Measurements from ENCODE around the gene RIGI. TPM values are rescaled to one million over a fixed set of nuclear protein-coding genes. Genes with fewer than 3 reads are reported as not detected.
A peak's percentile ranks its signal among the peaks of the same experiment; 100 is the strongest.

The RIGI gene
- total and polyA plus RNA-seq, 2 of the 13 experiments (the other 11 are each of a cell fraction or from before 2014, with no cell fraction given) = 3.0 to 8.2 TPM

DNA sequence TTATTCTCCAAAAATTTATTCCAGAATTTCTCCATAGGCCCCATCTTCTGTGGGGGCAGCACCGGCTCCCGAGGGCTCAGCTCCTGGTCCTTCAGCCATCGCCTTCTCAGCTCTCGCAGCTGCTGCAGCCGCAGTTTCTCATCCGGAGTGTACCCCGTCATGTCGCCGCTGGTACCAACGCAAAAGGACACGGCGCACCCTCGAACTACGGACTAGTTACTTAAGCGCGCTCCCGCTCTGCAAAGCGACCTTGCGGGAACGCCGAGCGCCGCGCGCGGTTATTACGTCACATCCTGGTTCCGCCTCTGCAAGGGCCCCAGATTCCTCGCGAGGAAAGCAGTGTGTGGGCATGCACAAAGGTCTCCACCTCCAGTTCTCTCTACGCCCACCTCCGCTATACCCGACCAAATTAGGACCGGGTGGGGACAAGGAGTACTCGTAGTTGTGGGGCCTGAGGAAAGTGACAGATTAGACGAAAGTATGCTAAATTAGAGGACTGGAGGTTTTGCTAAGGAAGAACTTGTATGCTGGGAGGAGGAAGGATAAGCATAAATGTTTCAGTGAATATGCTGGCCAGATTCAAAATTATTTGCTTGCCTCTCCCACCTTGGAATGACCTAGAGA is 47.0 kb upstream of the RIGI start, which contains the start of gene NDUFB6 (continued):
- TF ChIP-seq, protein P1, sequence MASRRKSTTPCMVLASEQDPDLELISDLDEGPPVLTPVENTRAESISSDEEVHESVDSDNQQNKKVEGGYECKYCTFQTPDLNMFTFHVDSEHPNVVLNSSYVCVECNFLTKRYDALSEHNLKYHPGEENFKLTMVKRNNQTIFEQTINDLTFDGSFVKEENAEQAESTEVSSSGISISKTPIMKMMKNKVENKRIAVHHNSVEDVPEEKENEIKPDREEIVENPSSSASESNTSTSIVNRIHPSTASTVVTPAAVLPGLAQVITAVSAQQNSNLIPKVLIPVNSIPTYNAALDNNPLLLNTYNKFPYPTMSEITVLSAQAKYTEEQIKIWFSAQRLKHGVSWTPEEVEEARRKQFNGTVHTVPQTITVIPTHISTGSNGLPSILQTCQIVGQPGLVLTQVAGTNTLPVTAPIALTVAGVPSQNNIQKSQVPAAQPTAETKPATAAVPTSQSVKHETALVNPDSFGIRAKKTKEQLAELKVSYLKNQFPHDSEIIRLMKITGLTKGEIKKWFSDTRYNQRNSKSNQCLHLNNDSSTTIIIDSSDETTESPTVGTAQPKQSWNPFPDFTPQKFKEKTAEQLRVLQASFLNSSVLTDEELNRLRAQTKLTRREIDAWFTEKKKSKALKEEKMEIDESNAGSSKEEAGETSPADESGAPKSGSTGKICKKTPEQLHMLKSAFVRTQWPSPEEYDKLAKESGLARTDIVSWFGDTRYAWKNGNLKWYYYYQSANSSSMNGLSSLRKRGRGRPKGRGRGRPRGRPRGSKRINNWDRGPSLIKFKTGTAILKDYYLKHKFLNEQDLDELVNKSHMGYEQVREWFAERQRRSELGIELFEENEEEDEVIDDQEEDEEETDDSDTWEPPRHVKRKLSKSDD (CRISPR knock-in tag; IDR thresholded peaks at IDR 0.05; ENCODE audit: low read depth) = 0 out of 2 replicates have a peak, but pooled peaks have one; percentile 51
- TF ChIP-seq, protein P2, sequence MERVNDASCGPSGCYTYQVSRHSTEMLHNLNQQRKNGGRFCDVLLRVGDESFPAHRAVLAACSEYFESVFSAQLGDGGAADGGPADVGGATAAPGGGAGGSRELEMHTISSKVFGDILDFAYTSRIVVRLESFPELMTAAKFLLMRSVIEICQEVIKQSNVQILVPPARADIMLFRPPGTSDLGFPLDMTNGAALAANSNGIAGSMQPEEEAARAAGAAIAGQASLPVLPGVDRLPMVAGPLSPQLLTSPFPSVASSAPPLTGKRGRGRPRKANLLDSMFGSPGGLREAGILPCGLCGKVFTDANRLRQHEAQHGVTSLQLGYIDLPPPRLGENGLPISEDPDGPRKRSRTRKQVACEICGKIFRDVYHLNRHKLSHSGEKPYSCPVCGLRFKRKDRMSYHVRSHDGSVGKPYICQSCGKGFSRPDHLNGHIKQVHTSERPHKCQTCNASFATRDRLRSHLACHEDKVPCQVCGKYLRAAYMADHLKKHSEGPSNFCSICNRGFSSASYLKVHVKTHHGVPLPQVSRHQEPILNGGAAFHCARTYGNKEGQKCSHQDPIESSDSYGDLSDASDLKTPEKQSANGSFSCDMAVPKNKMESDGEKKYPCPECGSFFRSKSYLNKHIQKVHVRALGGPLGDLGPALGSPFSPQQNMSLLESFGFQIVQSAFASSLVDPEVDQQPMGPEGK (CRISPR knock-in tag; IDR thresholded peaks at IDR 0.05) = peak; percentile 63
- TF ChIP-seq GATAD1 (CRISPR knock-in tag; IDR thresholded peaks at IDR 0.05) (peak; percentile 99), KAT8 (CRISPR knock-in tag; IDR thresholded peaks at IDR 0.05) (peak; percentile 99), XRCC5 (optimal IDR thresholded peaks at IDR 0.05; ENCODE audit: low read length) (peak; percentile 68), FOXK1 (CRISPR knock-in tag; IDR thresholded peaks at IDR 0.05; ENCODE audit: borderline replicate concordance, low read depth) (peak; percentile 60; the same call in 1 of the 2 replicates), KDM3A (CRISPR knock-in tag; IDR thresholded peaks at IDR 0.05; ENCODE audit: low read depth) (no peak; the same call in 1 of the 2 replicates), ZNF768 (CRISPR knock-in tag; IDR thresholded peaks at IDR 0.05) (peak; percentile 47; the same call in 1 of the 2 replicates)
- TF ChIP-seq, protein P3, sequence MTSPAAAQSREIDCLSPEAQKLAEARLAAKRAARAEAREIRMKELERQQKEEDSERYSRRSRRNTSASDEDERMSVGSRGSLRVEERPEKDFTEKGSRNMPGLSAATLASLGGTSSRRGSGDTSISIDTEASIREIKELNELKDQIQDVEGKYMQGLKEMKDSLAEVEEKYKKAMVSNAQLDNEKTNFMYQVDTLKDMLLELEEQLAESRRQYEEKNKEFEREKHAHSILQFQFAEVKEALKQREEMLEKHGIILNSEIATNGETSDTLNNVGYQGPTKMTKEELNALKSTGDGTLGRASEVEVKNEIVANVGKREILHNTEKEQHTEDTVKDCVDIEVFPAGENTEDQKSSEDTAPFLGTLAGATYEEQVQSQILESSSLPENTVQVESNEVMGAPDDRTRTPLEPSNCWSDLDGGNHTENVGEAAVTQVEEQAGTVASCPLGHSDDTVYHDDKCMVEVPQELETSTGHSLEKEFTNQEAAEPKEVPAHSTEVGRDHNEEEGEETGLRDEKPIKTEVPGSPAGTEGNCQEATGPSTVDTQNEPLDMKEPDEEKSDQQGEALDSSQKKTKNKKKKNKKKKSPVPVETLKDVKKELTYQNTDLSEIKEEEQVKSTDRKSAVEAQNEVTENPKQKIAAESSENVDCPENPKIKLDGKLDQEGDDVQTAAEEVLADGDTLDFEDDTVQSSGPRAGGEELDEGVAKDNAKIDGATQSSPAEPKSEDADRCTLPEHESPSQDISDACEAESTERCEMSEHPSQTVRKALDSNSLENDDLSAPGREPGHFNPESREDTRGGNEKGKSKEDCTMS (CRISPR knock-in tag; conservative IDR thresholded peaks at IDR 0.05) = no peak; the same call in 1 of the 2 replicates
- TF ChIP-seq, protein P4, sequence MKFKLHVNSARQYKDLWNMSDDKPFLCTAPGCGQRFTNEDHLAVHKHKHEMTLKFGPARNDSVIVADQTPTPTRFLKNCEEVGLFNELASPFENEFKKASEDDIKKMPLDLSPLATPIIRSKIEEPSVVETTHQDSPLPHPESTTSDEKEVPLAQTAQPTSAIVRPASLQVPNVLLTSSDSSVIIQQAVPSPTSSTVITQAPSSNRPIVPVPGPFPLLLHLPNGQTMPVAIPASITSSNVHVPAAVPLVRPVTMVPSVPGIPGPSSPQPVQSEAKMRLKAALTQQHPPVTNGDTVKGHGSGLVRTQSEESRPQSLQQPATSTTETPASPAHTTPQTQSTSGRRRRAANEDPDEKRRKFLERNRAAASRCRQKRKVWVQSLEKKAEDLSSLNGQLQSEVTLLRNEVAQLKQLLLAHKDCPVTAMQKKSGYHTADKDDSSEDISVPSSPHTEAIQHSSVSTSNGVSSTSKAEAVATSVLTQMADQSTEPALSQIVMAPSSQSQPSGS (CRISPR knock-in tag; IDR thresholded peaks at IDR 0.05) = peak; percentile 39; the same call in 1 of the 2 replicates
- TF ChIP-seq, protein P5, sequence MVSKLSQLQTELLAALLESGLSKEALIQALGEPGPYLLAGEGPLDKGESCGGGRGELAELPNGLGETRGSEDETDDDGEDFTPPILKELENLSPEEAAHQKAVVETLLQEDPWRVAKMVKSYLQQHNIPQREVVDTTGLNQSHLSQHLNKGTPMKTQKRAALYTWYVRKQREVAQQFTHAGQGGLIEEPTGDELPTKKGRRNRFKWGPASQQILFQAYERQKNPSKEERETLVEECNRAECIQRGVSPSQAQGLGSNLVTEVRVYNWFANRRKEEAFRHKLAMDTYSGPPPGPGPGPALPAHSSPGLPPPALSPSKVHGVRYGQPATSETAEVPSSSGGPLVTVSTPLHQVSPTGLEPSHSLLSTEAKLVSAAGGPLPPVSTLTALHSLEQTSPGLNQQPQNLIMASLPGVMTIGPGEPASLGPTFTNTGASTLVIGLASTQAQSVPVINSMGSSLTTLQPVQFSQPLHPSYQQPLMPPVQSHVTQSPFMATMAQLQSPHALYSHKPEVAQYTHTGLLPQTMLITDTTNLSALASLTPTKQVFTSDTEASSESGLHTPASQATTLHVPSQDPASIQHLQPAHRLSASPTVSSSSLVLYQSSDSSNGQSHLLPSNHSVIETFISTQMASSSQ (IDR thresholded peaks at IDR 0.05; ENCODE audit: low read depth) = no peak
- TF ChIP-seq, protein P5 (CRISPR knock-in tag; IDR thresholded peaks at IDR 0.05; ENCODE audit: borderline replicate concordance) = peak; percentile 67; the same call in 1 of the 2 replicates
- TF ChIP-seq, protein P6, sequence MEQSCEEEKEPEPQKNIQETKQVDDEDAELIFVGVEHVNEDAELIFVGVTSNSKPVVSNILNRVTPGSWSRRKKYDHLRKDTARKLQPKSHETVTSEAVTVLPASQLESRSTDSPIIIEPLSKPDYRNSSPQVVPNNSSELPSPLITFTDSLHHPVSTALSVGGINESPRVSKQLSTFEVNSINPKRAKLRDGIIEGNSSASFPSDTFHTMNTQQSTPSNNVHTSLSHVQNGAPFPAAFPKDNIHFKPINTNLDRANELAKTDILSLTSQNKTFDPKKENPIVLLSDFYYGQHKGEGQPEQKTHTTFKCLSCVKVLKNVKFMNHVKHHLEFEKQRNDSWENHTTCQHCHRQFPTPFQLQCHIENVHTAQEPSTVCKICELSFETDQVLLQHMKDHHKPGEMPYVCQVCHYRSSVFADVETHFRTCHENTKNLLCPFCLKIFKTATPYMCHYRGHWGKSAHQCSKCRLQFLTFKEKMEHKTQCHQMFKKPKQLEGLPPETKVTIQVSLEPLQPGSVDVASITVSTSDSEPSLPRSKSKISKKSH (CRISPR knock-in tag; IDR thresholded peaks at IDR 0.05; ENCODE audit: borderline replicate concordance) = peak; percentile 69; the same call in 1 of the 2 replicates

Data from HepG2 (cell line).